Esophagus (tissue), 2 donors: Measurements from ENCODE around the gene PLEKHA7. TPM values are rescaled to one million over a fixed set of nuclear protein-coding genes. Genes with fewer than 3 reads are reported as not detected.

Experiments used
- H3K27ac ChIP-seq, 2 donors: one replicate each; pipeline ENCODE4 v1.5.1; 2013; ENCODE audit warnings: low read depth in 2 of 2, mild to moderate bottlenecking in 2 of 2, inconsistent platforms in 1 of 2, low read length in 1 of 2, moderate library complexity in 1 of 2
- H3K27me3 ChIP-seq, 2 donors: one replicate each; pipeline ENCODE4 v1.6.1; 2013; ENCODE audit warnings: low read length in 2 of 2, control low read depth in 1 of 2, mild to moderate bottlenecking in 1 of 2; ENCODE audit not compliant: insufficient read depth in 2 of 2, control insufficient read depth in 1 of 2
- H3K36me3 ChIP-seq, 2 donors: one replicate each; pipeline ENCODE4 v1.6.1; 2013; ENCODE audit warnings: low read length in 1 of 2; ENCODE audit not compliant: control insufficient read depth in 2 of 2, insufficient read depth in 2 of 2
- H3K4me1 ChIP-seq, 2 donors: one replicate each; pipeline ENCODE4 v1.6.1; 2013; ENCODE audit warnings: low read length in 1 of 2; ENCODE audit not compliant: control insufficient read depth in 2 of 2, insufficient read depth in 2 of 2
- H3K4me3 ChIP-seq, 2 donors: one replicate each; pipeline ENCODE4 v1.5.1; 2013; ENCODE audit warnings: low read length in 2 of 2, mild to moderate bottlenecking in 2 of 2, low read depth in 1 of 2, moderate library complexity in 1 of 2
- H3K9me3 ChIP-seq, 2 donors: one replicate each; pipeline ENCODE4 v1.6.1; 2013; ENCODE audit warnings: mild to moderate bottlenecking in 2 of 2, low read depth in 1 of 2, low read length in 1 of 2, moderate library complexity in 1 of 2; ENCODE audit not compliant: control insufficient read depth in 2 of 2, insufficient read depth in 1 of 2
- WGBS, 2 donors: extraction: QIAGEN DNeasy Blood & Tissue Kit; methylation state at CpG; one replicate each; pipeline ENCODE4 v1.1.7; 2013; 5-methylcytosine and 5-hydroxymethylcytosine counted together
- polyA plus RNA-seq, 2 donors: library from polyadenylated mRNA; stranded (reverse); fragments of 200-250 nt; gene quantifications; one replicate each; pipeline ENCODE4 v1.2.3, GENCODE V29; 2013
- donor health status: healthy with polysubstance abuse.
- donor health status: Bipolar disorder and iron deficiency.

Gene PLEKHA7
- polyA plus RNA-seq, 2 donors, result 41.4 to 46.0 TPM

DNA sequence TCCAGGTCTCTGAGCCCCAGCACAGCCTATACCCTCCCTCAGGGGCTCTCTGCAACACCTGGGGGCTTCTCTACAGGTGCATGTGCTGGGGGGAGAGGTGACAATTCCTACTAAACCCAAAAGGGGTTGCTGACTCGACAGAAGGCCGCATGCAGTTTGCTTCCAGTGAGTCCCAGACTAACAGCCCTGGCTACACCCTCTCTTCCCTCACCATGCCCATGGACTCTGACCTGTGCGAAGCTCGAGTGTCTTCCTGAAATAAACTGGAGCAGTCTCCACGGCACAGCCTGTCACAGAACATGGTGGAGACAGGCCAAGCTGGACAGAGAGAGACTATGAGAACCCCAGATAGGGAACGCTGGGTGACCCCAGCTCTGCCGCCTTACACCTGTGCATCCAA is 16.6 kb downstream of the PLEKHA7 start:
- peaks cover 5 to 14% of the 10 kb centered on the region in 2 donors for H3K4me1 ChIP-seq
- H3K36me3 ChIP-seq, result no peaks in the 10 kb centered on the region
- 72 to 78% methylated on average over 7 of the region's 7 CpGs for WGBS, 2 donors
- H3K4me3 ChIP-seq, result no peak overlapping the region
- no peaks in the 10 kb centered on the region for H3K27me3 ChIP-seq
- H3K27ac ChIP-seq, result no peak overlapping the region
- no peaks in the 10 kb centered on the region for H3K9me3 ChIP-seq

DNA sequence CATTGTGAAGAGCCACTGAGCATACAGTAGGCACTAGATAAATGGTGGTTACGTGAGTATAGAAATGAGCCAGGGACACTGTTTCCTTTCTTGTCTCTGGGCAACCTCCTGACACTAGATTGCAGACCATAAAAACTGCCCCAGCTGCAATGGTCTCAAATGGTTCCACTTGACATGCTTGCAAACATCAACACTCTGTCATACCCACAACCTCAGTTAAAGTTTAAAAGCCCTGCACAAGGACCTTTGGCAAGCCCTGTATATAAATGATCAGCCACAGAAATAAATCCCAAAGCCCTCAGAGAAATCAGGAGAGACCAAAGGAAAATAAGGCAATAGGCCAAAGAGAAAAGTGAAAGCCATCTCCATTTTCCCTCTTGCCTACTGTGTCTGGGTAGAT is 20.7 kb downstream of the PLEKHA7 start:
- H3K27me3 ChIP-seq, result no peaks in the 10 kb centered on the region
- H3K27ac ChIP-seq, result no peak overlapping the region
- no peaks in the 10 kb centered on the region for H3K36me3 ChIP-seq
- peaks cover 0 to 5% of the 10 kb centered on the region in 2 donors for H3K4me1 ChIP-seq
- no peak overlapping the region for H3K4me3 ChIP-seq
- 77 to 92% methylated on average over 1 of the region's 1 CpG for WGBS, 2 donors
- no peaks in the 10 kb centered on the region for H3K9me3 ChIP-seq

DNA sequence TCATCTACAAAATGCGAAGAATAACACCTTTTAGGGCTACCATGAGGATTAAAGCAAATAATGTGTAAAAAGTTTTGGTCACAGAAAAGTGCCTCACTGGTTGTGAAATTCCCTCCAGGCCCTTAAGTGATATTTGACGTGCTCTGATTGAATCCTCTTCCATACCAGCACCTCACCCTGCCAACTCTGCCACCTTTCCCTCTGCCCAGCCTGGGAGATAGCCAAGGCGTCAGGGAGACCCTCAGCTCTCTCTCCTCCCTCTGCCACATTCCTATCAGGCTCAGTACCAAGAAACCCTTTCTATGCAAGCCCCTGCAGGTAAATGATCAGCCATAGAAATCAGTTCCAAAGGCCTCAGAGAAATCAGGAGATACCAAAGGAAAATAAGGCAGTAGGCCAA is 21.4 kb downstream of the PLEKHA7 start:
- Histone ChIP-seq H3K4me3 (no peak overlapping the region), H3K4me1 (peaks cover 0 to 9% of the 10 kb centered on the region in 2 donors), H3K27ac (no peak overlapping the region), H3K36me3 (no peaks in the 10 kb centered on the region), H3K9me3 (no peaks in the 10 kb centered on the region), H3K27me3 (no peaks in the 10 kb centered on the region)
- WGBS, 2 donors, result 64 to 73% methylated on average over 3 of the region's 3 CpGs

DNA sequence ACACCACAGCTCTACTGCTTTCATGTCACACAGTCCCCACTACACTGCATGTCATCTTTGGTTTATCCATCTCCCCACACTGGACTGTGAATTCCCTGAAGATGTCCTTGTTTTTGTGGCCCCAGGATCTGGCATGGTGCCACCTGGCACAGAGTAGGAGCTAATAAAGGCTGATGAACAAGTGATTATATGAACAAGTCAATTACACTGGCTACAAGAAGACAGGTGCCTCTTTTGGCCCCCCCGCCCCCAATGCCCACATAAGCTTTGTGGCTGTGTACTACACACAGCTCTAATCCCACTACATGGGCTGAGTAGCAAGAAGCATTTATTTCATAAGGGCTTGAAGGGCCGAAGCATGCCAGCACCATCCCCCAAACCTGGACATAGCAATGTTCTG is 24.7 kb downstream of the PLEKHA7 start:
- 93 to 97% methylated on average over 2 of the region's 2 CpGs for WGBS, 2 donors
- Histone ChIP-seq H3K36me3 (no peaks in the 10 kb centered on the region), H3K27me3 (no peaks in the 10 kb centered on the region), H3K27ac (no peak overlapping the region), H3K4me1 (peaks cover 0 to 8% of the 10 kb centered on the region in 2 donors), H3K9me3 (no peaks in the 10 kb centered on the region), H3K4me3 (no peak overlapping the region)

DNA sequence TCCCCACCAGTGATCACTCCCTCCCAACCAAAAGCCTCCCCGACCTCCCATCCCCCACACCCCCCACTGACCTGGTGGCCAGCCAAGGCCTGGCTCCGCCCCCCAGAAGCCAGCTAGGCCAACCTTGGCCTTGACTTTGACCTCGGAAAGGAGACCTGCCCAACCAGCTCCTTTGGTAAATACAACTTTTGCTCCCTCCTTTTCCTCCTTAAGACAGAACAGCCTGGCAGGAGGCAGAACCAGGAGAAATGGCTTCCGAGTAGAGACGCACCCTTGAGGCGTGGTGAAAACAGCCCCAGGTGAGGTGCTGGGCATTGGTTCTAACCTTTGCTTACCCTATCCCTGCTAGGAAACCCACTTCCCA is 27.0 kb downstream of the PLEKHA7 start:
- Histone ChIP-seq H3K36me3 (no peaks in the 10 kb centered on the region), H3K4me1 (peaks cover 0 to 5% of the 10 kb centered on the region in 2 donors), H3K27ac (peak overlapping the region; percentile 60 to 88), H3K9me3 (no peaks in the 10 kb centered on the region), H3K4me3 (no peak overlapping the region), H3K27me3 (no peaks in the 10 kb centered on the region)
- WGBS, 2 donors, result 45 to 48% methylated on average over 6 of the region's 6 CpGs

DNA sequence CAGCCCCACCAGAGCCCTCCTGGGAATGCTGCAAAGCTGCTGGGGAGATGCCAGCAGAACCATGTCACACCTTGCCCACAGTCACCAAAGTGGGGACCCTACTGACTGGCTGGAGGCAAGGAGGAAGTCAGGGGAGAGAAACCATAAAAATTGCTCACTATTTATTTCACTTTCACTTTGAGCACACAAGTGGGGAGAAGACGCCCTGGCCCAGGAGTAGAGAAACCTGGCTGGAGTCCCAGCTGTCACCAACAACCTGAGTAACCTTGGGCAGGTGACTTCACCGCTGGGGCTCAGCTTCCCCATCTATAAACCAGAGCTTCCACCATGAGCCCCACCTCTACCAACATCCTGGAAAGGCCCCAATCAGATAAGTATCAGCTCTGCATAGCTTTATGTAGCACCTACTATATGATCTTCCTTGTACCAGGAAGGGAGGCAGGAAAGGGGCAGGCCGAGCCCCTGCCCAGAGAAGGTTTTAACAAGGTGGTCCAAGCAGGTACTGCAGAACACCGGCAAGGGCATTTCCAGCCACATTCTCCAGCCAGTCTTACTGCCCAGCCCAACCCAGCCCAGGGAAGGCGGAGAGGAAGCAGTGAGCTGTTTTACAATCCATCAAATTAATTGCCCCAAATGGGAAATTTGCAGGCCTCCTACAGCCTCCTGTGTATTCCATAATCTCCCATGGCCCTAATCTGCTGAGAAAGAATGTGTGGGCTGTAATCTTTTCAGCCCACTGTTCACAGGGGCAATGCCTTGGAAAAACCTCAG is 27.6 kb downstream of the PLEKHA7 start:
- H3K27me3 ChIP-seq, result no peaks in the 10 kb centered on the region
- no peaks in the 10 kb centered on the region for H3K9me3 ChIP-seq
- no peak overlapping the region for H3K4me3 ChIP-seq
- H3K4me1 ChIP-seq, result peaks cover 0 to 5% of the 10 kb centered on the region in 2 donors
- WGBS, 2 donors, result 36 to 47% methylated on average over 5 of the region's 5 CpGs
- H3K27ac ChIP-seq, result peak overlapping the region; percentile 62 to 88
- H3K36me3 ChIP-seq, result no peaks in the 10 kb centered on the region

DNA sequence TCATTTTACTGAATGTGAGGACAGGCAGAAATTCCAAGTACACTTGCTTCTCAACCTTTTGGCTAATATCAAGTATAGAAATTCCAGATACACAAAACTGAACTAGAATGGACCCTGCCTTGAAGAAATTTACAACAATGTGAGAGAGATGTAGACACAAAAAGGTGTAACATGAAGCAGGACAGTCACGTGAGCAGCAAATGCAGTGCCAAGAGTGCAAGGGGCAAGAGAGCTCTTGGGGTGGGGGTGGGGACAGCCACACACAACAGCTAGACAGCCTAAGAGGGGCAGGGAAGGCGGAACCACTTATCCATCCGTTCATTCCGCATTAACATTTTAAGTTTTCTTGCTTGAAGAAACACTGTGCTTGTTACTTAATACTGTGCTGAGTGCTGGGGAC is 28.9 kb downstream of the PLEKHA7 start:
- Histone ChIP-seq H3K9me3 (no peaks in the 10 kb centered on the region), H3K4me3 (no peak overlapping the region), H3K36me3 (no peaks in the 10 kb centered on the region), H3K4me1 (peaks cover 0 to 5% of the 10 kb centered on the region in 2 donors), H3K27ac (peak overlapping the region in 1 of 2 donors; percentile 33), H3K27me3 (no peaks in the 10 kb centered on the region)
- WGBS, 2 donors, result 78 to 80% methylated on average over 4 of the region's 4 CpGs

DNA sequence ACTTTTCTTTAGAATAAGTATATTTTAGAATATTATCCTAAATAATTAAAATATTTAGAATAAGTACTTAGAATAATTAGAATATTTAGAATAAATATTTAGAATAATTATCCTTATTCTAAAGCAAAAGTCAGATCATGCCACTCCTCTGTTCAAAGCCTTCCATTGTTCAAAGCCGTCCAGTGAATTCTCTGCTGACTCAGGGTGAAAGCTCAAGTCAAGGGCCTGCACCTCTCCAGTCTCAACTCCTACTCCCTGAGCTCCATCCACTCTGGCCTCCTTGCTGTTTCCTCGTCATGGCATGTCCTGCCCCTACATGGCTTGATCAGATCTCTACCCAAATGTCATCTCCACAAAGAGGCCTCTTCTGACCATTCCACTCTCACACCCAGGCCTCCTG is 30.0 kb downstream of the PLEKHA7 start:
- Histone ChIP-seq H3K36me3 (no peaks in the 10 kb centered on the region), H3K4me1 (peaks cover 0 to 6% of the 10 kb centered on the region in 2 donors), H3K9me3 (no peaks in the 10 kb centered on the region), H3K4me3 (no peak overlapping the region), H3K27ac (peak overlapping the region in 1 of 2 donors; percentile 27), H3K27me3 (no peaks in the 10 kb centered on the region)
- 76 to 80% methylated on average over 2 of the region's 2 CpGs for WGBS, 2 donors

DNA sequence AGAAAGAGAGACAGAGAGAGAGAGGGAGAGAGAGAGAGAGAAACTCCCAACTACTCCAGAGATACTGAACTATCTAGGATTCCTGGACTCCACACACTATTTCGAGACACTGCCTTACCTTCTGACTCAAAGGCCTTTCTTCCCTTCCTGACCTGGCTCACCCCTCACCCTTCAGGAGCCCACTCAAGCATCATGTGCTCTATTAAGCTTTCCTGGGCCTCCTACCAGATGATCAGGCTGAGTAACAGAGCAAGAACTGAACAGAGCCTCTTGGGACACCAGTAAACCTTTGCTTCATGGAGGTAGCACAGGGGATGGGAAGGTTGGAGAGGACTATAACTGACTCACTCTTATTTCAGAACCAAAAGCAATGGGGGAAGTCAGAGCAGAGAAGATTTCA is 31.4 kb downstream of the PLEKHA7 start:
- Histone ChIP-seq H3K27ac (peak overlapping the region; percentile 75), H3K9me3 (no peaks in the 10 kb centered on the region), H3K4me1 (peaks cover 0 to 2% of the 10 kb centered on the region in 2 donors), H3K4me3 (no peak overlapping the region), H3K27me3 (no peaks in the 10 kb centered on the region), H3K36me3 (no peaks in the 10 kb centered on the region)
- WGBS, 2 donors, result 67 to 87% methylated on average over 1 of the region's 1 CpG

DNA sequence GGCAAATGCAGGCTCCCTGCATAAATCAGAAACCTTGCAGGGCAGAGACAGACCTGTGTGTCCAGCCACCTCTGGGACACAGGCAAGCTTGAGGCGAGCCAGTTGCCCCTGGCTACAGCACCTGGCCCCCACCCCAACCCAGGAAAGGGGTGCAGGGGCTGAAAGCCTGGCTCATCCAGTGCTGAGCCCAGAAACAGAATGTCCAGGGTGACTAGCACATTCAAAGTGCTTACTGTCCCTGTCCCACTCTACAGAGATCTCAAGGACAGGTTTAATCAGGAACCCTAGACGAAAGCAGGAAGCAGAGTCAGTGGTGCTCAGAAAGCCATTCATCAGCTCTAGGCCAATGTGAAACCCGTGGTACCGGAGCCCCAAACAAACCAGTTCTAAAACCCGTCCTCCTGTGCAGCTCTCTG is 31.9 kb downstream of the PLEKHA7 start:
- Histone ChIP-seq H3K27me3 (no peaks in the 10 kb centered on the region), H3K9me3 (no peaks in the 10 kb centered on the region), H3K4me1 (peaks cover 0 to 2% of the 10 kb centered on the region in 2 donors), H3K27ac (peak overlapping the region; percentile 75), H3K36me3 (no peaks in the 10 kb centered on the region), H3K4me3 (no peak overlapping the region)
- WGBS, 2 donors, result 29 to 54% methylated on average over 5 of the region's 5 CpGs
